Large intestine (tissue), 3 donors: Measurements from ENCODE around the gene DBN1. TPM values are rescaled to one million over a fixed set of nuclear protein-coding genes. Genes with fewer than 3 reads are reported as not detected.
A peak's percentile ranks its signal among the peaks of the same experiment; 100 is the strongest.

Experiments used
- DNase-seq, 2 donors: peaks; one replicate each; pipeline versions ENCODE4 v3.0.0 to v3.0.0-alpha.2; 2013
- H3K27ac ChIP-seq: one replicate; pipeline ENCODE4 v1.5.1; 2013; ENCODE audit warnings: low read length
- H3K27me3 ChIP-seq: 2 replicates; pipeline ENCODE4 v1.6.1; 2013; ENCODE audit warnings: low read length; ENCODE audit not compliant: control insufficient read depth, insufficient read depth
- H3K36me3 ChIP-seq: 2 replicates; pipeline ENCODE4 v1.6.1; 2013; ENCODE audit warnings: low read length; ENCODE audit not compliant: control insufficient read depth, insufficient read depth
- H3K4me1 ChIP-seq: one replicate; pipeline ENCODE4 v1.6.1; 2013; ENCODE audit warnings: low read length; ENCODE audit not compliant: control insufficient read depth, insufficient read depth
- H3K4me3 ChIP-seq: one replicate; pipeline ENCODE4 v1.5.1; 2013; ENCODE audit warnings: low read length
- H3K9me3 ChIP-seq: one replicate; pipeline ENCODE4 v1.6.1; 2013; ENCODE audit warnings: mild to moderate bottlenecking, low read depth, low read length, moderate library complexity; ENCODE audit not compliant: control insufficient read depth
- WGBS: methylation state at CpG from one replicate; pipeline ENCODE4 v1.1.5; 2013; ENCODE audit warnings: low lambda C conversion rate; ENCODE audit not compliant: insufficient coverage; 5-methylcytosine and 5-hydroxymethylcytosine counted together
- polyA plus RNA-seq: library from polyadenylated mRNA; unstranded; fragments of 120-200 nt; gene quantifications from one replicate; pipeline ENCODE4 v1.2.1, GENCODE V29; 2013

DBN1 gene
- polyA plus RNA-seq, 1 donor: 49.5 TPM

GRCh38 chr5:177462021-177462670 is 11.3 kb downstream of the DBN1 start:
- H3K4me3 ChIP-seq: no peak overlapping the region
- no CpG with 5 or more reads among the region's 27 CpGs for WGBS
- H3K4me1 ChIP-seq: no peaks in the 10 kb centered on the region
- peaks cover 6% of the 10 kb centered on the region for H3K9me3 ChIP-seq
- DNase-seq: no peak
- H3K27me3 ChIP-seq: no peaks in the 10 kb centered on the region
- no peak overlapping the region for H3K27ac ChIP-seq
- peaks cover 48% of the 10 kb centered on the region for H3K36me3 ChIP-seq

- no CpG with 5 or more reads among the region's 28 CpGs for WGBS
- peaks cover 7% of the 10 kb centered on the region for H3K4me1 ChIP-seq
- H3K36me3 ChIP-seq: peaks cover 33% of the 10 kb centered on the region
- no peak overlapping the region for H3K27ac ChIP-seq
- no peak for DNase-seq
- H3K4me3 ChIP-seq: no peak overlapping the region
- H3K9me3 ChIP-seq: peaks cover 3% of the 10 kb centered on the region
- no peaks in the 10 kb centered on the region for H3K27me3 ChIP-seq
Measured at GRCh38 chr5:177459819-177460628, 13.4 kb downstream of the DBN1 start.

DNA sequence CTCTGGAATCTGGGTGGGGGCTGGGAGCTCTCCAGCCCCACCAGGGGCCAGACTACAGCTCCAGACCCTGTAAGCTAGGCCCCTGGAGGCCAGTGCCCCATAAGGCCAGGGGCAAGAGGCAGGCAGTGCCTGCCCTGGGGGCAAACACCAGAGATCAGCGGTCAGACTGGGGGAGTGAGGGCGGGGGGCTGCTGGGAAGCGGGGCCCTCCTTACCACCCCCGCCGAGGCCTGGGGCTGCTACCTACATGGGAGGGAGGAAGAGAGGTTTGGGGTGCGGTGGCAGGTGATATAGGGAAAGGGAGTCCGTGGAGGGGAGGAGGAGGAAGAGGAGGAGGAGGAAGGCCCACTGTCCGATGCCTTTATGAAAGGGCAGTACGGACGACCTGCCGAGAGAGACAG is 14.1 kb downstream of the DBN1 start:
- Histone ChIP-seq H3K4me3 (no peak overlapping the region), H3K27me3 (no peaks in the 10 kb centered on the region), H3K27ac (no peak overlapping the region), H3K4me1 (peaks cover 7% of the 10 kb centered on the region), H3K9me3 (peaks cover 3% of the 10 kb centered on the region), H3K36me3 (peaks cover 33% of the 10 kb centered on the region)
- DNase-seq: no peak
- no CpG with 5 or more reads among the region's 11 CpGs for WGBS

DNA sequence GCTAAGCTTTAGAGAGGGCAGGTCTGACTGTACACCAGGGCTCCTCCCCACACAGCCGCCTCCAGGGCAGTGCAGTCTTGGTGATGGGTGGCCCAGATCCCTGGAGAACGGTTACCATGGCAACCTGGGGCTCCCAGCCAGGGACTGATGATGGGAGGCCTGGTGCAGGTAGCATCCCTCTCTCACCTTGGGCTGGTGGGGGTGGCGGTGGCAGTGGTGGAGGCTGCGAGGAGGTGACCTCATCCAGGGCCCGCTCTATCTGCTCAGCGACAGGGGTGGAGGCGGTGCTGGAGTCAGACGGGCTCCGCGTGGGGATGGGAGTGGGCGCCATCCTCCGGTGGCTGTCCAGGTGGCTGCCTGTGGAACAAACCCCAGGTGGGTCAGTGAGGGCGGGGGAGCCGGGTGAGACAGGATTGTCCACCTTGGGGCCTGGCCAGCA is 14.5 kb downstream of the DBN1 start:
- Histone ChIP-seq H3K36me3 (peaks cover 33% of the 10 kb centered on the region), H3K4me3 (no peak overlapping the region), H3K27ac (no peak overlapping the region), H3K27me3 (no peaks in the 10 kb centered on the region), H3K9me3 (peaks cover 3% of the 10 kb centered on the region), H3K4me1 (peaks cover 11% of the 10 kb centered on the region)
- no CpG with 5 or more reads among the region's 14 CpGs for WGBS
- DNase-seq: no peak

GRCh38 chr5:177457852-177458681 is 15.4 kb downstream of the DBN1 start:
- WGBS: no CpG with 5 or more reads among the region's 20 CpGs
- DNase-seq: no peak
- Histone ChIP-seq H3K9me3 (peaks cover 3% of the 10 kb centered on the region), H3K27me3 (peaks cover 7% of the 10 kb centered on the region), H3K27ac (no peak overlapping the region), H3K4me3 (no peak overlapping the region), H3K36me3 (peaks cover 31% of the 10 kb centered on the region), H3K4me1 (peaks cover 15% of the 10 kb centered on the region)

GRCh38 chr5:177456976-177457851 is 16.2 kb downstream of the DBN1 start:
- Histone ChIP-seq H3K27me3 (peaks cover 7% of the 10 kb centered on the region), H3K9me3 (peaks cover 3% of the 10 kb centered on the region), H3K4me3 (no peak overlapping the region), H3K36me3 (peaks cover 31% of the 10 kb centered on the region), H3K27ac (no peak overlapping the region), H3K4me1 (peaks cover 15% of the 10 kb centered on the region)
- WGBS: no CpG with 5 or more reads among the region's 24 CpGs
- peak; percentile 80 to 84 for DNase-seq

DNA sequence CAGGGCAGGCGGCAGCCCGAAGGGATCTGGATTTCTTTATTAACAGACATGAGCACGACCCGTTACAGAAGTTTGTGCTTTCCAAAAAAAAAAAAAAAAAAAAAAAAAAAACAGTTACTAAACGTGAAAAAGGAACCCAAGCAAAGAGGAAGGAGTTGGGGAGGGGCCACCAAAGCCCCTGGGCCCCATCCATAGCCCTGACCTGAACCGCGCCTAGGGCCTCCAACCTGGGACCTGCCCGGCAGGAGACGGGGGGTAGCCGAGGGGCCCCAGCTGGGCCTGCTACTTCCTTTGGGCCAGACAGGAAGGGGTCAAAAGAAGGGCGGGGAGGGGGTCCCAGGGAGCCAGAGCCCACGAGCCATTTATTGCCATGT is 16.9 kb downstream of the DBN1 start:
- no peak overlapping the region for H3K27ac ChIP-seq
- WGBS: 0% methylated on average over 2 of the region's 12 CpGs
- H3K27me3 ChIP-seq: peaks cover 7% of the 10 kb centered on the region
- DNase-seq: no peak
- H3K36me3 ChIP-seq: peaks cover 31% of the 10 kb centered on the region
- peaks cover 3% of the 10 kb centered on the region for H3K9me3 ChIP-seq
- no peak overlapping the region for H3K4me3 ChIP-seq
- peaks cover 15% of the 10 kb centered on the region for H3K4me1 ChIP-seq

DNA sequence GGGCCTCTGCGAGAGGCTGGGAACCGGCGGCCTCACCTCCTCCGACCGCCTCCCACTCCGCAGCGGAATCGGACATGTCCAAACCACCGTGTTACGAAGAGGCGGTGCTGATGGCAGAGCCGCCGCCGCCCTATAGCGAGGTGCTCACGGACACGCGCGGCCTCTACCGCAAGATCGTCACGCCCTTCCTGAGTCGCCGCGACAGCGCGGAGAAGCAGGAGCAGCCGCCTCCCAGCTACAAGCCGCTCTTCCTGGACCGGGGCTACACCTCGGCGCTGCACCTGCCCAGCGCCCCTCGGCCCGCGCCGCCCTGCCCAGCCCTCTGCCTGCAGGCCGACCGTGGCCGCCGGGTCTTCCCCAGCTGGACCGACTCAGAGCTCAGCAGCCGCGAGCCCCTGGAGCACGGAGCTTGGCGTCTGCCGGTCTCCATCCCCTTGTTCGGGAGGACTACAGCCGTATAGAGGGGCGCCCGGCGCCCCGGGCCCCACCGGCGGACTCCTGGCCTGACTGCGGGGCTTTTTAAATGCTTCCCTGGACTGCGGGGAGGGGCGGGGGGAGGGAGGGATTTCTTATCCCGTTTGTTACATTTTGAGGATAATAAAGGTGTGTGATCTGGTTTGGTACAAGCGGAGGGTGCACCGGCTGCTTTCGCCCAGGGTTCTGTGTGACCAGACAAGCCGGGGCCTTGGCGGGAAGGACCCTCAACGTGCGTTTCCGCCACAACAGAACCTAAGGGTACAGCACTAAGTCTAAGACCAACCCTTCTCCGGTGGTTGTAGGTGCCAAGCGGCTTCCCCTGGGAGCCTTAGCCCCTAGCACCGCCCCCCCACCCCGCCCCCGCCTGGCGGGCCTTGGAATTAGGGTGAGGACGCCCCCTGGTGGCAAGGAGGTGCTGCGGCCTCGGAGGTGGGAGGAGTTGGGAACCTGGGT is 17.5 kb downstream of the DBN1 start:
- peak; percentile 85 to 86 for DNase-seq
- peaks cover 3% of the 10 kb centered on the region for H3K9me3 ChIP-seq
- H3K4me1 ChIP-seq: peaks cover 15% of the 10 kb centered on the region
- H3K27ac ChIP-seq: peak overlapping the region; percentile 68
- H3K36me3 ChIP-seq: peaks cover 31% of the 10 kb centered on the region
- H3K4me3 ChIP-seq: peak overlapping the region; percentile 56
- H3K27me3 ChIP-seq: peaks cover 7% of the 10 kb centered on the region
- no CpG with 5 or more reads among the region's 76 CpGs for WGBS

DNA sequence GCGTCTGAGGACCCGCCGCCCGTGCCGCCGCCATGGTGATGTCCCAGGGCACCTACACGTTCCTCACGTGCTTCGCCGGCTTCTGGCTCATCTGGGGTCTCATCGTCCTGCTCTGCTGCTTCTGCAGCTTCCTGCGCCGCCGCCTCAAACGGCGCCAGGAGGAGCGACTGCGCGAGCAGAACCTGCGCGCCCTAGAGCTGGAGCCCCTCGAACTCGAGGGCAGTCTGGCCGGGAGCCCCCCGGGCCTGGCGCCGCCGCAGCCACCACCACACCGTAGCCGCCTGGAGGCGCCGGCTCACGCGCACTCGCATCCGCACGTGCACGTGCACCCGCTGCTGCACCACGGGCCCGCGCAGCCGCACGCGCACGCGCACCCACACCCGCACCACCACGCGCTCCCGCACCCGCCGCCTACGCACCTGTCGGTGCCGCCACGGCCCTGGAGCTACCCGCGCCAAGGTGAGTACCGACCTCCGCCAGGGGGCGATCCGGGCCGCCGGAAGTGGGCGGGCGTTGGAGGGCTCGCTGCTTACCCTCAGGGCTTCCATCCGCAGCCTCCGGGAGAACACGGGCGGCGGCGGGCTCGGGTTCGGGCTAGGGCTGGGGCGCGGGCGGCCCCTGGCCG is 18.3 kb downstream of the DBN1 start:
- DNase-seq: peak; percentile 85 to 92
- Histone ChIP-seq H3K27ac (peak overlapping the region; percentile 68), H3K4me3 (peak overlapping the region; percentile 56), H3K4me1 (peaks cover 15% of the 10 kb centered on the region), H3K9me3 (peaks cover 3% of the 10 kb centered on the region), H3K36me3 (peaks cover 27% of the 10 kb centered on the region), H3K27me3 (peaks cover 7% of the 10 kb centered on the region)
- WGBS: no CpG with 5 or more reads among the region's 80 CpGs
